Activated CD4-positive, alpha-beta T cell treated with anti-CD3 and anti-CD28 coated beads, Interleukin-2, Interleukin-4, amounts not matched to agents 100 ng/mL and 50 ng/mL, durations not matched to agents 16 hours and 8 hours (primary cell): ENCODE data around the gene SCN2B.

Source experiments
- DNase-seq: peaks from one replicate; pipeline ENCODE4 v3.0.0-alpha.2; 2020; ENCODE audit warnings: low spot score

SCN2B gene

DNA sequence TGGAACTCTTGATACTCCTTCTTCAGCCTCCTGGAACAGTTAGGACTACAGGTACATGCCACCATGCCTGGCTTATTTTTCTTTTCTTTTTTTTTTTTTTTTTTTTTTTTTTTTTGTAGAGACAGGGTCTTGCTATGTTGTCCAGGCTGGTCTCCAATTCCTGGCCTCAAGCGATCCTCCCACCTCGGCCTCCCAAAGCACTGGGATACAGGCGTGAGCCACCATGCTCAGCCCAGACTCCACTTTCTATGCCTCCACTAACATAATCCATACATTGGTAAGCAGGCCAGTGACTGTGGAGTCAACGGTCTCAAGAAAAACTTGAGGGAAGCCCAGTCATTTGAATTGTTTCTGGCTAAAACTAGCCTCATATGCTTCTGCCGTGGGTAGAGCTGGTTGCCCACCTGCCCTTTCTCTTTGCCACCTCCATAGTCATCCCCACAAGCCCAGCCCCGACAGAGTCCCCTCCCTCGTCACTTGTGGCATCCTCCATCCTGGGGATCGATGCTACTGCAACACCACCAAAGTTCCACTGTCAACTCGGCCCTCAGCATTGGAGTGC is 2.4 kb downstream of the SCN2B start:
- no peak for DNase-seq

DNA sequence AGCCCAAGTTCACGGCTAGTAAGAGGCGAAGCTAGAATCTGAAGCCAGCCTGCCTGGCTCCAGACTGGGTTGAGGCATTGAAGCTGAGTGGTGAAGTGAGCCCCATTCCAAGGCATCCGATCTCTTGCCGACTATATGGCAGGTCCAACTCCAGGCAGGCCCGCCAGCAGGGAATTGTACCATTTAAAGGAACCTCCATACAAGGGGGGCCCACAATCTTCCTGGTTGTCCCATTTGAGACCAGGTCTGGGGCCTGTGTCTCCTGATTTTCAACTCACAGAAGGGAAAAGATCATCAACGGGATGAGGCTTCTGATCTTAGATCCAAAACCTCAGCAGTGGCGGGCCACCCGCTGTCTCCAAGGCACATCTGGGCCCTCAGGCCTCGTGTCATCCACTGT is 4.1 kb downstream of the SCN2B start:
- DNase-seq = no peak

DNA sequence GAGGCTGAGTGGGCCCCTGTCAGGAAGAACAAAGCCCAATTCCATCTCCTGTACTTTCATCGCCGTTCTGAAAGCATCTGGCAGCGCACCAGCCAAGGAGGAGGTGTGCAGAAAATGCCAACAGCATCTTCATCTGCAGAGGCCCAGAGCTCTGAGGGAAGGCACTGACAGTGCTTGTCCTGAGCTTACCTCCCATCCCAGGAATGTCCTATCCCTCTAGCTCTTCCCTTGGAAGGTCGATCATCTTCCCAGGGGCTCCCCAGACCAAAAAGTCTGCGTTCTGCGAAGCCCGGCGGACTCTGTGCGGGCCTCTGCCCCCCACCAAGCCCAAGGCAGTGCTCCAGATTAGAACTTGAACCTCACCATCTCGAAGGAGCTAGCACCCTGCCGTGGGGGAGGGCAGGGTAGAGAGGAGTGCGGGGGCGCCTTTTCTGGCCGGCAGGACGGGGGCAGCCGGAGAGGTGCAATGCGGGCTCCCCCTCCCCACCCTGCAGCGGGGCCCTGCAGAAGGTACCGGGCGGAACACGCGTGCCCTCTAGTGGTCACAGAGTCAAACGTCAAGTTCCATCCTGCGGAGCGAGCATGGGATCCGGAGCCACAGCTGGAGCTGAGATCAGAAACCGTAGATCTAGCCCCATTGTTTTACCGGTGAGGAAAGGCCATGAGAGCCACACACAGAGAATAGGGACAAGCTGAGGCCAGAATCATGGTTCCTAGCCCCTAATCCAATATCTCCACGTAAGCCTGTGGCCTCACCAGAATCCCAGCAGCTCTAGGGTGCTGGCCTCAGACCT is 5.0 kb downstream of the SCN2B start:
- peak; percentile 73 for DNase-seq

DNA sequence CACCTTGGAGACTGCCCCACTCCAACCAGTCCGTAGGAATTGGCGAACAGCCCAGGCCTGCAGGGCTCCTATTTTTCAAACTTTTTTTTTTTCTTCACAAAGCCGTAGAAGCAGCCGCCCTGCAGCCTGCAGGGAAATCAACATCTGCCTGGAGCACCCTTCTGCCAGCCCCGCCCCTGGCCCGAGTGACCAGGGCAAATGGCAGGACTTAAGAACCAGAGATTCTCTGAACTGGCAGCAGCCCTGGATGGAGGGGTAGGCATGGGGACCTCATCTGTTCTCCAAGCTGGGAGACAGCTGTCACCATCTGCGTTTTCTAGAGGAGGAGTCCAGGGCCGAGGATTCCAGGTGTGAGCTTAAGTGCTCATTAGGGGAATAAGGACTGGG is 5.6 kb downstream of the SCN2B start:
- DNase-seq = no peak

DNA sequence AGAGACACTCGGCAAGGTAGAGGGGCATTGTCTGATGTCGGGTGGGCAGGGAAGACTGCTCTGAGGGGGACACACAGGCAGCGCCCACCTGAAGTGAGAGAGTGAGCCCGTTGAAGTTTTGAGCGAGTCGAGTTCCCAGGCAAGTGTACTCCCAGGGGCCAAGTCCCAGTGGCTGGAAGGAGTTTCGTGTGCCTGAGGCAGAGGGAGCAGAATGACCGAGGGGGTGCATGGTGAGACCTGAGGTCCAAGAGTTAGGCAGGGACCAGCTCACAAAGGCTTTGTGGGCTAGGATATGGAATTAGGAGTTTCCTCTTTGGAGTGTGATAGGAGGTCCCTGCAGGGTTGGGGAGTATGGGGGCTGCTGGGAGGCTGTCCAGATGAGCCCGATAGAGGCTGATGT is 6.2 kb downstream of the SCN2B start:
- DNase-seq = no peak

DNA sequence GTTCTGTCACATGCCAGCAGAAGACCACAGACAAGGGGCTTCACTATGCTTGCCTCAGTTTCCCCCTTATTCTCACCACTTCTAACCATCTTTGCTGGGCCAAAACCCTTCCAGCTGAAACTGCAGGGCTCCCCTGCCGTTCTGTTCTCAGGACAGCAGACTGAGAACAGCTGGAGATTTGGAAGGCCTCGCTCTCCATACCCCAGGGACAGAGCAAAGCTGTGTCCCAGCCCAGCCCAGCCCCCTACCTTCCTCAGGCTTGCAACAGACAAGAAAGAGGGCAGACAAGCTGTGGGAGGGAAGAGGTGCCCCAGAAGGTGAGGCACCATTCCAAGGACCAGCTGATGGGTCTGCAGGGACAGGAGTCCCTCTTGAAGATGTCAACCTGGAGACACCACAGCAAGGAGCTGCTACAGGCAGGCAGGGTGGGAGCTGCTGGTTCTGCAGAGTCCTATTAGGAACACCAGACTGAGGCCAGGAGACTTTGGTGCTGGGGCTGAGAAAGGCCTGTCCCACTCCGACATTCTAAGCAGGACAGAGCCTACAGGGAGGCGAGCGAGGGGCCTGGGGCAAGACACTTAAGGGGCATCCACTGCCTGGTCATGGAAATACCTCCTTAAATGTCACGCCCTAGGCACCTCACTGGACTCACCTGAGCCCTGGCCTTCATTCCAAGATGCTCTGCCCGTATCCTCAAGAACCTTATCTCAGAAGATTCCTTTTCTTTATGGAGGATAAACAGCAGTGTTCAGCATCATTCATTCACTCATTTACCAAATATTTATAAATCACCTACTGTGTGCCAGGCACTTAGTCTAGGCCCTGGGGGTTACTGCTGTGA is 6.9 kb downstream of the SCN2B start:
- DNase-seq = no peak

DNA sequence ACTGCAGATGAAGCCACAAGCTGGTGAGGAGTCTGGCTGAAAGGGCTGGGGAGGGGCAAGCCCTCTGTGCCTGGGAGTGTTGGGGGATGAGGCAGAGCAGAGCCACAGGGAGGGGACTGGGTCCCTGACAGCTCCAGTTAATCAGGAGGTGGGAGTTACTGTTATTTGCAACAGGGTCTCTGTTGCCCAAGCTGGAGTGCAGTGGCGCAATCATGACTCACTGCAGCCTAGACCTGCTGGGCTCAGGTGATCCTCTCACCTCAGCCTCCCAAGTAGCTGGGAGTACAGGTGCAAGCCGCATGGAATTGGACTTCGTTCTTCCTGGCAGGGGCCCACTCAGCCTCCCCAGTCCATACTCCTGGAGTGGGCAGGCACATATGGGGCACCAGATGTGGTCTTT is 7.7 kb downstream of the SCN2B start:
- DNase-seq = no peak

DNA sequence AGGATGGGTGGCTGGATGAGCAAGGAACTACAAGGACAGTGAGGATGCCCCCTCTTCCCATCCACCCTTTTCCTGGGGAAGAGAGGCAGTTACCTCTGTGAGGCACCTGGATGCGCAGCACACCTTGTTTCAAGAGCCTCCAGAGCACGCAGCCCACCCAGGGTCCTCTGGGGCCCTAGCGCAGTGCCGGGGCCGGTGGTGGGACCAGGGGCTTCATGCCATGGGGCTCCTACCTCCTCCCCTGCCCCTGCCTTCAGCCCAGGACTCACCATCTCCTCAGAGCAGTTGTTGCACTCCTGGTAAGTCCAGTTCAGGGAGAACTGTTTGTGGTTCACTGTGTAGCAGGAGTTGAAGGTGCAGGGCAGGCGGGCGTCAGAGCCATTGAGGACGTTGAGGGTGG is 8.1 kb downstream of the SCN2B start:
- no peak for DNase-seq

DNA sequence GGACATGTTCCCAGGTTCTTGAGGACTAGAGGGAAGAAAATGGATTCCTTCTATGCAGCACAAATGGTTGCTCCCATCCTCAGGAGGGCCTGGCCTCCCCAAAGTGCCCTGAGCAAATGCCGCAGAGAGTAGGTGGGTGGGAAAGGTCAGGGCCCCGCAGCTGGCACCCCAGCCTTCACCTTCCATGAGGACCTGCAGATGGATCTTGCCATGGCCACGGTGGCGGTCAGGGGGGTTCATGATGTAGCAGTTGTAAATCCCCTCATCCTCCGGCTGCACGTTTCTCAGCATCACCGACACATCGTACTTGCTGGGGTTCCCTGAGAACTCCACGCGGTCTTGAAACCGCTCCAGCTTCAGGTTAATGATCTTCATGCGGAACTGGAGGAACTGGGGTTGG is 8.5 kb downstream of the SCN2B start:
- no peak for DNase-seq

DNA sequence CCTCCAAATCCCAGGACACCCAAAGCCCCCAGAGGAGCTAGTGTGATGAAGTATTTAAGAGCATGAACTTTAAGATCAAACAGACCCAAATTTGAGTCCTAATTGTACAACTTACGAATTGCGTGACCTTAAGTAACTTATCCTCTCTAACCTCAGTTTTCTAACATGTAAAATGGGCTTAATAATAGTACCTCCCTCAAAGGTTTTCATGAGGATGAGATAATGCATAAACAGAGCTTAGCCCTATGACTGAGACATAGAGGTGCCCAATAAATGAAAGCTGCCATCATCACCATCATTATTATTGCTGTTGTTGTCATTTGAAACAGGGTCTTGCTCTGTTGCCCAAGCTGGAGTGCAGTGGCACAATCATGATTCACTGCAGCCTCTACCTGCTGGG is 9.2 kb downstream of the SCN2B start:
- no peak for DNase-seq

DNA sequence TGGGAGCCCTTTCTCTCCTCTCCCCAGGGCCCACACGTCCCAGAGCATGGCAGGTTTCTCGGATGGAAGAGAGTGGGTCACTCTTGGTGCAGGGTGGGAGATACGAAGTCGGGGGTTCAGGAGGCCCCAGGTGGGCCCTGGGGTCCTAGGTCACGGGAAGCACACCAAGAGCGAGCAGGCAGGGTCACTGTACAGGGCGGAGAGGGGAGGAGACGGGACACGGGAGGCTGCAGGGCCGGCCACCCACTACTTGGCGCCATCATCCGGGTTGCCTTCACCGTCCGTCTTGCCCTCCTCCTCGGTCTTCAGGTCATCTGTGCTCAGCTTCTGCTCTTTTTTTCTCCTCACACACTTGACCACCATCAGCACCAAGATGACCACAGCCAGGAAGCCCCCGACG is 9.8 kb downstream of the SCN2B start:
- no peak for DNase-seq

DNA sequence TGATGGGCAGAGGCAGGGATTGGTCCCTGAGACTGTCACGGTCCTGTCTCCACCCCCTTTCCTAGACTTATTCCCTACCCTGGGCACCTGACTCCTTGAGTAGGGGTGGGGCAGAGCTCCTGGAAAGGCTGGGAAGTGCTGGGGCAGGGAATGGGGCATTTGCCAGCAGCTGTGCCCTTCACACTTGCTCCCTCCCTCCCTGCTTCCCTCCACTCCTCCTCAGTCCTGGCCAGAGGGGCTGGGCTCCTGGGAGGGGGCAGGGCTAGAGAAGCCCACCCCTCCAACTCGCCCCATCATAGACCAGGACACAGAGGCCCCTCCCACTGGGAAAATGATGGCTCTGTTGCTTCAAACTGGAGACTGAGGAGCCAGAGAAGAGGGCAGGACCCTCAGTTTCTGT is 11.6 kb downstream of the SCN2B start:
- DNase-seq = no peak

DNA sequence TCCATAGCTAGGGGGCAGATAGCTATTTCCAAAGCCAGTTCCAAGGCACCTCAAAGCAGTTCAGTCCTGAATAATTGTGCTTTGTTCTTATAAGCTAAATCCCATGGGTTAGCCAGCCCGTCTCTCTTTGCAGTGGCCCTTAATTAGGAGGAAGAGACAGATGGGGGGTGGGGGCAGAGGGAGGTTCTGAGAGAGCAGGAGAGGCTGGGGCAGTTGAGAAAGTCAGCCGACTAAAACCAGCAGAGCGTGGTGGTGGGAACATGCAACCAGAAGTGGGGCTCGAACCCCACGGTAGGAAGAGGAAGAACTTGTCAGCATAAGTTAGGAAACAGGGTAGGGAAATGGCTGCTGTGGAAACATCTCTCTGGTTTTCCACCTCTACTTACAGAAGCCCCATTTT is 12.9 kb downstream of the SCN2B start:
- no peak for DNase-seq

DNA sequence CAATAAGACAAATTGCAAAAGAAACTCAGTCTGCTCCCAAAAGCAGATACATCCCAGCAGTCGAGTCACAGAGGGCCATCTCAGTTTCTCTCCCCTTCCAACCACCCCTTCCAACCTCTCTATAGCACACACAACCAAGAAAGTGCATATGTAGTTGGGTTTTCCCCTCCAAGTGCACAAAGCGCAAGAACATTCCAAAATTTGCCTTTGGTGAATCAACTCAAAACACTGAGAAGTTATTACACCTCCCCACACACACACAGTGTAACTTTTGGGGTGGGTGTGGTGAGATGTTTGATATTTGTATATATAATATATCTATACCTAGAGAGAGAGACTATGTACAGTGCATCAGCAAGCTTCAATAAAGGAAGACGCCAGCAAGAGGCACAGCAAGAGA is 13.6 kb downstream of the SCN2B start:
- no peak for DNase-seq

DNA sequence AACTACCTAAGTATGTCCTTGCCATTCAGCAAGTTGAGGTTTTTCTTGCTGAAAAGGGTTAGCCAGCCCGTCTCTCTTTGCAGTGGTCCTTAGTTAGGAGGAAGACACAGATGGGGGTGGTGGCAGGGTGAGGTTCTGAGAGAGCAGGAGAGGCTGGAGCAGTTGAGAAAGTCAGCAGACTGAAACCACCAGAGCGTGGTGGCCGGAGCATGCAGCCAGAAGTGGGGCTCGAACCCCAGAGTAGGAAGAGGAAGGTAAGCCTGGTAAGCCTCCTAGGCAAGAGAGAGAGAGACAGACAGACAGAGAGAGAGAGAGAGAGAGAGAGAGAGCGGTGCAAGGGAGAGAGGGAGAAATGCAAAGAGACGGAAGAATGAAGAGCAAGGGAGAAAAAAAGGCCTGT is 14.7 kb downstream of the SCN2B start:
- no peak for DNase-seq

DNA sequence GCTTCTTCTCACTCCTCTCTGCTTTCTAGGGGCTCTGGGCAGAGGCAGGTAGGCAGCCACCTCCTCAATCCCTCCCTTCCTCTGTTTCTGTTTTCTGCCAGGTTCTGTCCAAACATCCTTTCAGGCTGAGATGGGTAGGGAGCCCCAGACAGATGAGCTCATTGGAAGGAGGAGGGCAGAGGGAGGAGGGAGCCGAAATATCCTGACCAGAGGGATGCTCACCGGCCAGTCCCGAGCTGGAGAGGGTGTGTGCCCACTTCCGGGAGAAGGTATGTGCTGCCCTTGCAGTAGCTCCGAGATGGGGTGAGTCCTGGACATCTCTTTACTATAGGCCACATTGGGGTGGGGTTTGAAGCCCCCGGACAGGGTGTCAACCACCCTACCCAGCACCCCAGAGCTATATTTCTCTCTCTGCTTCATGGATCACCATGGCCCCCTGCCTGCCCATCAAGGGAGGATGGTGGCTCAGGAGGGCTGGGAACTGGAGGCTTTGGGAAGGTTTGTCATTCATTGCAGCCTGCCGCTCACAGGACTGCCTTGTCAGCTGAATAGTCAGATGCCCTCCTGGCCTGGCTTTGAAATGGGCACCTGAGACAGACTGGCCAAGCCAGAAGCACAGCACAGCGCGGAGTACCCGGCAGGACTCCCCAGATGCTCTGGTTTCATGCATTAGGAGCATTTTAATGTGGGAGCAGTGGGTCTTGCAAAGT is 19.1 kb downstream of the SCN2B start:
- no peak for DNase-seq

DNA sequence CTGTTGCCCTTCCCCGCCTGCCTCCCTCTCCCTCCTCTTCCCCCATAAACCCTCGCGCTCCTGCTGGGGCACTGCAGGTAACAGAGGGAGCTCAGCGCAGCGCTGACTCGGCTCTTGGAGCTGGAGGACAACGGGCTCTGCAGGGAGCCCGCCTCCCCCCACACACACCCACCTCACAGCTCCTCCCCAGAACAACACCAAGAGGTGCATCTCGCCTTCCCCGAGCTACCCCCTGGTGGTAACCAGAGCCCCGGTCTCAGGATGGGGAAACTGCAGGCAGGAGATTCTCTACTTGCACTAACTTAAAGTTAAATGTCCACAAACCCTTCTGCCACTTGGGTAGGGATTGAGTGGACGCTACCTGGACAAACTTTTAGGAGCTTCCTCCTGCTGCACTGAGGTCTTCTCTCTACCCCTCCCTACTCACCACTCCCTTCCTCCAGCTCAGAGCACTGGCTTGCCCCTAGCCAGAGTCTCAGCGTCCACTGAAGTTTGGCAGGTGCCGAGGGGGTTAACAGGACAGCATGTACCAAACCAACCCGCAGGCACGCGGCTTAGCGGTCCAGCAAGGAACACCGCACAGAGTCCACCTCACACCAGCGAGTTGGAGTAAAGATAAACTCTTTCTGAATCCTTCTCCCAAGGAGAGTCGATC is 19.8 kb downstream of the SCN2B start:
- no peak for DNase-seq

DNA sequence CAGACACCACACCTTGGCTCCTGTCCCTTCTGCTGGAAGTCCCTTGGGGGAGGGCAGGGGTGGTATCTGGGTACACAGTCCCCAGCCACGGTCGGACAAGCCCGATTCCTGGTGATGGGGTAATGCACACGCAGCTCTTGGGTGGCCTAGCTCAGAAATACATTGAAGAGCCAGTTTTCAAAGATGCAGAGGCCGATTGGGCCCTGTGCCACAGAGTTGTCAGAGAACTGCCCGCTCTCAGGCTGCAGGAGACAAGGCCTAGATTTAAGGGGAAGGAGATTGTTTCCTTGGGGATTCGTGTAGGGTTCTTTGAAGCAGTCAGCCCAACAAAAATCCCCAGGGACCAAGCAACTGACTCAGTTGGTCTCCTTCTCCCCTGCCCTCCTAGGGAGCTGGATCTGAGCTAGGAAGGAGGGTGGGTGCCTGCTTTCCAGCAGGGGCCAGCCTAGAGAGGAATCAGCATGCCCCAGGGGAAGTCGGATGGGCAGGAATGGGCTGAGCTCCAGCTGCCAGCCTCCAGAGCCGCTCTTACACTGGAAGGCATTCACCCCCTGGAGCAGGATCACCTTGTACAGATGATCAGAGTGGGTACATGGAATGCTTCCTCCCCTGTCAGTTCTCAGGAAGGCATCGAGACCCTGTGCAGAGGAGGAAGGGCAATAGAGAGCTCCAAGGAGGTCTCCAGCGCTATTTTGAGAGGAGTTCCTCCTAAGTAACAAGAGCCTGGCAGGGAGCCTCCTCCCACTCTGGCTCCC is 20.5 kb downstream of the SCN2B start:
- no peak for DNase-seq

DNA sequence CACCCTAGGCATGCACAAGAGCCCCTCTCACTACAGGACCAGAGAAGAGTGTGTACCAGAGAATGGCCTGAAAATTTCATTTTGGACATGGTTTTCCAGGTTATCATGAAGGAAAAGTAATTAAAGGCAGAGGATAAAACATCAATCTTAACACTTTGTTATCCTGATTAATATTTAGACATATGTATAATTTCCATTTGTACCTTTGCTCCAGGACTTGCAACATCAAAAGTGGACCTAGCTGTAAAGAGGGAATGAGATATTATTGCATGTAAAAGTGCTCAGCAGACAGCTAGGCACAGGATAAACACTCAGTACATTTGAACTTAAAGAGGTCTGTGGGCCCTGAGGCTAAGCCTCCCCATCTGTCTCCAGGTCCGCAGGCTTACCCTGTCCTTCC is 21.8 kb downstream of the SCN2B start:
- DNase-seq = no peak

DNA sequence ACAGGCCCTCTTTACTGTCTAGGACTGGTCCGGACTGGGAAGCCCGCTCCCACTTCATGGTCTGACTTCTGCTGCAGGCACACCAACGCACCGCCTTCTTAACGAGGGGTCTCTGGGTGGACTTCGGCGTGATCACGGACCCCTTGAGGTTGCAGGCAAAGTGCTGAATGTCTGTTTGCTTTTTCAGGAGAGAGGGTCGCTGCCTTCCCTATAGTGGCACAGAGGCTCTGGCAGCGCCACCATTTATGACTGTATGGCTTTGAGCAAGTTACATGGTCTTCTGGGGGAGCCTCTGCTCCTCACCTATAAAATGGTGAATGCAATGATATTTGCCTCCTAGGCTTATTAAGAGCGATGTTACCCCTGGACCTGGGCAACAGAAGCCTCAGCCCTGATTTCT is 22.5 kb downstream of the SCN2B start:
- no peak for DNase-seq

DNA sequence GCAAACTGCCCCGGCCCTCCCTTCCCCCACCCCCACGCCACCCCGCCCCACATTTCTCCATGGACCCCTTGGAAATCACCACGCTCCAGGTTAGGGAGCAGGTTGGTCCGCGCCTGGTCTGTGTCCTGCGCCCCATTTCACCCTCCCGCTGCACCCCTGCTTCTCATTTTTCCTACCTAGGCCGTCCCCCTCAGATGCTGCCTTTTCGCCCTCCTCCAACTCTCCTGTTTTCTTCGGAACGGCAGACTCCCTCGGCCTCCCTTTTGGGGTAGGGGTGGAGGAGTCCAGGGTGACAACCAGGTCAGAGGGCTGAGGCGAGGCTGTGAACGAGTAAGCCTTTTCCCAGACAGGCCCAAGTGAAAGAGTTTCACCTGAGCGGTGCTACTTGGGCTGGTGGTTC is 22.9 kb downstream of the SCN2B start:
- no peak for DNase-seq
